Ishikawa (cell line): ENCODE measurements around the gene DLX1.

Experiments used
- CEBPB ChIP-seq: IDR thresholded peaks from 2 replicates; pipeline ENCODE4 v1.6.1; 2012
- CREB1 ChIP-seq: IDR thresholded peaks from 2 replicates; pipeline ENCODE4 v1.6.1; 2012; ENCODE audit warnings: low read depth
- EGR1 ChIP-seq: IDR thresholded peaks from 2 replicates; pipeline ENCODE4 v1.6.1; 2012
- EP300 ChIP-seq: IDR thresholded peaks from 2 replicates; pipeline ENCODE4 v1.6.1; 2012; ENCODE audit warnings: borderline replicate concordance
- FOXM1 ChIP-seq: IDR thresholded peaks from 2 replicates; pipeline ENCODE4 v1.6.1; 2012; ENCODE audit warnings: low read depth, borderline replicate concordance
- MAX ChIP-seq: IDR thresholded peaks from 2 replicates; pipeline ENCODE4 v1.6.1; 2012
- NFIC ChIP-seq: IDR thresholded peaks from 2 replicates; pipeline ENCODE4 v1.6.1; 2012
- RAD21 ChIP-seq: IDR thresholded peaks from 2 replicates; pipeline ENCODE4 v1.6.1; 2012; ENCODE audit warnings: low read depth
- TAF1 ChIP-seq: IDR thresholded peaks from 2 replicates; pipeline ENCODE4 v1.6.1; 2012; ENCODE audit warnings: low read depth, mild to moderate bottlenecking
- TCF12 ChIP-seq: IDR thresholded peaks from 2 replicates; pipeline ENCODE4 v1.6.1; 2012; ENCODE audit warnings: low read depth
- TEAD4 ChIP-seq: IDR thresholded peaks from 2 replicates; pipeline ENCODE4 v1.6.1; 2012
- USF1 ChIP-seq: IDR thresholded peaks from 2 replicates; pipeline ENCODE4 v1.6.1; 2012
- YY1 ChIP-seq: IDR thresholded peaks from 2 replicates; pipeline ENCODE4 v1.6.1; 2012; ENCODE audit warnings: low read depth
- ZBTB7A ChIP-seq: IDR thresholded peaks from 2 replicates; pipeline ENCODE4 v1.6.1; 2012; ENCODE audit warnings: low read depth
- TF ChIP-seq, protein P1 (sequence below): IDR thresholded peaks from 2 replicates; pipeline ENCODE4 v1.6.1; 2012; ENCODE audit warnings: low read depth, mild to moderate bottlenecking

DLX1 gene

GRCh38 chr2:172129404-172129803, 44.1 kb downstream of the DLX1 start:
- no peak for TF ChIP-seq MAX
- TF ChIP-seq FOXM1, result no peak
- TF ChIP-seq RAD21, result no peak
- no peak for TF ChIP-seq CEBPB
- no peak for TF ChIP-seq TCF12
- no peak for TF ChIP-seq YY1
- TF ChIP-seq, protein P1, sequence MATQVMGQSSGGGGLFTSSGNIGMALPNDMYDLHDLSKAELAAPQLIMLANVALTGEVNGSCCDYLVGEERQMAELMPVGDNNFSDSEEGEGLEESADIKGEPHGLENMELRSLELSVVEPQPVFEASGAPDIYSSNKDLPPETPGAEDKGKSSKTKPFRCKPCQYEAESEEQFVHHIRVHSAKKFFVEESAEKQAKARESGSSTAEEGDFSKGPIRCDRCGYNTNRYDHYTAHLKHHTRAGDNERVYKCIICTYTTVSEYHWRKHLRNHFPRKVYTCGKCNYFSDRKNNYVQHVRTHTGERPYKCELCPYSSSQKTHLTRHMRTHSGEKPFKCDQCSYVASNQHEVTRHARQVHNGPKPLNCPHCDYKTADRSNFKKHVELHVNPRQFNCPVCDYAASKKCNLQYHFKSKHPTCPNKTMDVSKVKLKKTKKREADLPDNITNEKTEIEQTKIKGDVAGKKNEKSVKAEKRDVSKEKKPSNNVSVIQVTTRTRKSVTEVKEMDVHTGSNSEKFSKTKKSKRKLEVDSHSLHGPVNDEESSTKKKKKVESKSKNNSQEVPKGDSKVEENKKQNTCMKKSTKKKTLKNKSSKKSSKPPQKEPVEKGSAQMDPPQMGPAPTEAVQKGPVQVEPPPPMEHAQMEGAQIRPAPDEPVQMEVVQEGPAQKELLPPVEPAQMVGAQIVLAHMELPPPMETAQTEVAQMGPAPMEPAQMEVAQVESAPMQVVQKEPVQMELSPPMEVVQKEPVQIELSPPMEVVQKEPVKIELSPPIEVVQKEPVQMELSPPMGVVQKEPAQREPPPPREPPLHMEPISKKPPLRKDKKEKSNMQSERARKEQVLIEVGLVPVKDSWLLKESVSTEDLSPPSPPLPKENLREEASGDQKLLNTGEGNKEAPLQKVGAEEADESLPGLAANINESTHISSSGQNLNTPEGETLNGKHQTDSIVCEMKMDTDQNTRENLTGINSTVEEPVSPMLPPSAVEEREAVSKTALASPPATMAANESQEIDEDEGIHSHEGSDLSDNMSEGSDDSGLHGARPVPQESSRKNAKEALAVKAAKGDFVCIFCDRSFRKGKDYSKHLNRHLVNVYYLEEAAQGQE, result no peak
- TF ChIP-seq USF1, result no peak
- TF ChIP-seq TAF1, result no peak
- TF ChIP-seq ZBTB7A, result no peak
- TF ChIP-seq TEAD4, result no peak
- TF ChIP-seq CREB1, result no peak
- no peak for TF ChIP-seq EP300
- TF ChIP-seq EGR1, result no peak
- no peak for TF ChIP-seq NFIC

DNA sequence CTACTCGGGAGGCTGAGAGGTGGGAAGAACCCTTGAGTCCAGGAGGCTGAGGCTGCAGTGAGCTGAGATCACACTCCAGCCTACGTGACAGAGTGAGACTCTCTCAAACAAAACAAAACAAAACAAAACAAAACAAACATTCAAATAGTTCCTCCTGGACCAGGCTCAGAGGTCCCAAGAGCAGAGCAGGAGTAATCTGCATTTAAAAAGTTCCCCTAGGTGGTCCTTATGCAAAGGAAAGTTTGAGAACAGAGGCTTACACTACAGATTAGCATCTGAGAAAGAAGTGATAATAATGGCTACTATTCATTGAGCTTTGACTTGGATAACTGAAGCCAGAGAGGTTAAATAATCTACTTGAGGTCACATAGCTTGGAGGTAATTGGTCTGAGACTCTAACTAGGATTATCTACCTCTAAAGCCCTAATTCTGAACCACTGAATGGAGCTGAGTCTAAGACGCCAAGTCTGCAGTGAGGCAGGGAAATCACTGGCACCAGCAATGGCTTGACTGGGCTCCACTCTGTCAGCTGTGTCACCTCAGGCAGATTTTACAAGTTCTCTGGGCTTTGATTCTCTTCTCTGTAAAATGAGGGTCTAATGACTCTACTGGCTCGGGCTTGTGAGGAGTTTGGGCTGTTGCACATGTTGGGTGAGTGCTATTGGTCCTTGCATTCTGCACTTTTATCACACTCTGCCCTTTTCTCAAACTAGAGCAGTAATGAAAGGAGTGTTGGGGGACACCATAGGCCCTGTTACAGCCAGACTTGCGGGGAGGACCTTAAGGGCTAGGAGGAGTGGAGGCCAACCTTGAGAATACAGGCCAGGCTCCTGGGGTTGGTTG, 46.6 kb downstream of the DLX1 start:
- no peak for TF ChIP-seq YY1
- TF ChIP-seq EP300, result no peak
- no peak for TF ChIP-seq TAF1
- TF ChIP-seq CREB1, result no peak
- TF ChIP-seq FOXM1, result no peak
- TF ChIP-seq TCF12, result no peak
- no peak for TF ChIP-seq ZBTB7A
- no peak for TF ChIP-seq CEBPB
- TF ChIP-seq TEAD4, result no peak
- no peak for TF ChIP-seq NFIC
- TF ChIP-seq EGR1, result no peak
- no peak for TF ChIP-seq MAX
- TF ChIP-seq, protein P1, result no peak
- TF ChIP-seq USF1, result no peak
- TF ChIP-seq RAD21, result no peak

DNA sequence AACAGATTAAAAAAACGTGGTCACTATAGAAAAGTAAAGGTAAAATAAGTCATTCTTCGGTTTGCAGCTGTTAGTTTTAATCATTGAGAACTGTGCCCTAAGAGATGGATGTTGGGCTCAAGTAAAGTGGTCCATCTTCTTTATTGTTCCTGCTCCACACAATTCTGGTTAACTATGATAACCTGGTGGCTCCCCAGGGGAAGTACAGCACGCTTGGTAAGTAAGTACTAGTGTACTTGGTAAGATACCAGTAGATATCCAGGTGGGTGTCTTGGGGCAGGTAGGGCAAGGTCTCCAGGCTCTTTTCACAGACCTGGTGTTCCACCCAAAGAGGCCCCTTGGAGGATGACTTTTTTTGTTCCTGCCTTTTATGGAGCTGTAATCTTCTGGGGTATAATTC, 49.0 kb downstream of the DLX1 start:
- TF ChIP-seq EP300 (no peak), CEBPB (no peak), TAF1 (no peak), YY1 (no peak), CREB1 (no peak), EGR1 (no peak), MAX (no peak), RAD21 (no peak), TCF12 (no peak), NFIC (no peak), FOXM1 (no peak), TEAD4 (no peak), ZBTB7A (no peak), USF1 (no peak)
- TF ChIP-seq, protein P1, result no peak
